Uterus (tissue), 4 donors: ENCODE measurements around the gene SEPTIN5. TPM values are rescaled to one million over a fixed set of nuclear protein-coding genes. Genes with fewer than 3 reads are reported as not detected.
"Not testable (repeated sequence)": the region's sequence is repeated elsewhere in the genome, so short reads cannot be mapped to it uniquely, and the experiment has no call there.

Experiments
- DNase-seq, 2 donors: peaks; one replicate each; pipeline ENCODE4 v3.0.0-alpha.2; 2019 to 2020
- H3K27ac ChIP-seq, 2 donors: fragments of 200-600 bp; sonication (generic); 1 replicate in 1 of 2; 2 replicates in 1 of 2; pipeline ENCODE4 v1.5.1; 2016 to 2018
- H3K27me3 ChIP-seq, 2 donors: fragments of 200-600 bp; sonication (generic); one replicate each; pipeline ENCODE4 v1.5.1; 2018 to 2019; ENCODE audit warnings: control low read depth in 1 of 2
- H3K36me3 ChIP-seq, 2 donors: fragments of 200-600 bp; sonication (generic); one replicate each; pipeline ENCODE4 v1.5.1; 2019; ENCODE audit warnings: control low read depth in 1 of 2
- H3K4me1 ChIP-seq, 2 donors: fragments of 200-600 bp; sonication (generic); one replicate each; pipeline ENCODE4 v1.5.1; 2018 to 2019; ENCODE audit warnings: control low read depth in 1 of 2
- H3K4me3 ChIP-seq, 2 donors: fragments of 200-600 bp; sonication (generic); 1 replicate in 1 of 2; 2 replicates in 1 of 2; pipeline ENCODE4 v1.5.1; 2018 to 2019; ENCODE audit warnings: mild to moderate bottlenecking in 1 of 2
- H3K9me3 ChIP-seq, 2 donors: fragments of 200-600 bp; sonication (generic); one replicate each; pipeline ENCODE4 v1.5.1; 2019; ENCODE audit warnings: control low read depth in 1 of 2
- POLR2A ChIP-seq, 2 donors: fragments of 450-650 bp; IDR thresholded peaks; one replicate each; pipeline ENCODE4 v1.6.1; 2016; ENCODE audit warnings: antibody characterized with exemption in 2 of 2, mild to moderate bottlenecking in 1 of 2, moderate library complexity in 1 of 2
- intact Hi-C: fragments of 100-400 bp; cut with DNase I; formaldehyde crosslinking; loops from one replicate; pipeline ENCODE4 v1.15.1; 2023; ENCODE audit warnings: low total_unique reads
- total RNA-seq, 4 donors: library from RNA; depleted of rRNA in 3 of 4; stranded (reverse); fragments of >200 nt in 3 of 4; gene quantifications; one replicate each; pipeline versions ENCODE4 v1.1.0 to v1.2.4, GENCODE V29; 2014 to 2023
- TF ChIP-seq, protein P1 (sequence below), 4 experiments: fragments of 200-600 bp in 2 of 4; fragments of 450-650 bp in 2 of 4; sonication (generic) in 2 of 4; IDR thresholded peaks; one replicate each; pipeline ENCODE4 v1.5.1; 2016 to 2019; ENCODE audit warnings: antibody characterized with exemption in 4 of 4, mild to moderate bottlenecking in 2 of 4, moderate library complexity in 1 of 4
- donor health status: DM: yes; HTN: yes; CAD: no.

Gene SEPTIN5
- total RNA-seq, 4 donors from 2014 or later: 9.4 to 67.6 (median 25.3) TPM

DNA sequence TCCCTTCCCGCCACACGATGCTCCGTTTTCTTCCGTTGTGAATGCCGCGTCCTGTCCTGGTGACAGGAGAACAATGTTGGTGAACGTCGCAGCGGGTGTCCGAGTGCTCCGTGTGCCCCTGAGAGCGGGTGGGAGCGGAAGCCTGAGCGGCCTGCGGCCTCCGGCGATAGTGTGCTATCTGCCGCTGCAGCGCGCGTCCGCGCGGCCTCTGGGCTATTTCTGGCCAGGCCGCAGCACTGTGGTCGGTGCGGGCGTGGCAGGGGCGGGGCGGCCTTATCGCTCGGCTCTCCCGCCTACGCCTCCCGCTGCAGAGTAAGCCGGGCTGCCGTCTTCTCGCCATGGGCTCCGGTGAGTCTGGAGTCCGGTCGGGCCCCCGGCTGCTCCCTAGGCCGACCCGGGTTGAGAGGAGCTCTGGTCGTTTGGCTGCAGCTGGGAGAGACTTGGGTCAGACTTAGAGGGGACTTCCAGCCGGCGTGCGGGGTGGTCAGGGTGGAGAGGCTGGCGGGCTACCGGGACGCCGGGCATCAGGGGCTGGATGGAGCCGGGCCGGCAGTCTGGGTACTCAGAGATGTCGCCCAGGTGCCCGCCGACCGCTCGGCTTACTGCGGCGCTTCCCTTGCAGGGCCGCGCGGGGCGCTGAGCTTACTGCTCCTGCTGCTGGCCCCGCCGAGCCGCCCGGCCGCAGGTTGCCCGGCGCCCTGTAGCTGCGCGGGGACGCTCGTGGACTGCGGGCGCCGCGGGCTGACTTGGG, 9.1 kb downstream of the SEPTIN5 start, which contains the start of gene GP1BB:
Gene GP1BB (plus strand): TSS at position 308 of the 751 bp plus-strand sequence. CDS start 31 bp downstream, at position 339.
- H3K27me3 ChIP-seq: no peaks in the 10 kb centered on the region
- no peak within 1 kb of the TSS for H3K4me3 ChIP-seq
- intact Hi-C loops: no loop called here
- TF ChIP-seq, protein P1, sequence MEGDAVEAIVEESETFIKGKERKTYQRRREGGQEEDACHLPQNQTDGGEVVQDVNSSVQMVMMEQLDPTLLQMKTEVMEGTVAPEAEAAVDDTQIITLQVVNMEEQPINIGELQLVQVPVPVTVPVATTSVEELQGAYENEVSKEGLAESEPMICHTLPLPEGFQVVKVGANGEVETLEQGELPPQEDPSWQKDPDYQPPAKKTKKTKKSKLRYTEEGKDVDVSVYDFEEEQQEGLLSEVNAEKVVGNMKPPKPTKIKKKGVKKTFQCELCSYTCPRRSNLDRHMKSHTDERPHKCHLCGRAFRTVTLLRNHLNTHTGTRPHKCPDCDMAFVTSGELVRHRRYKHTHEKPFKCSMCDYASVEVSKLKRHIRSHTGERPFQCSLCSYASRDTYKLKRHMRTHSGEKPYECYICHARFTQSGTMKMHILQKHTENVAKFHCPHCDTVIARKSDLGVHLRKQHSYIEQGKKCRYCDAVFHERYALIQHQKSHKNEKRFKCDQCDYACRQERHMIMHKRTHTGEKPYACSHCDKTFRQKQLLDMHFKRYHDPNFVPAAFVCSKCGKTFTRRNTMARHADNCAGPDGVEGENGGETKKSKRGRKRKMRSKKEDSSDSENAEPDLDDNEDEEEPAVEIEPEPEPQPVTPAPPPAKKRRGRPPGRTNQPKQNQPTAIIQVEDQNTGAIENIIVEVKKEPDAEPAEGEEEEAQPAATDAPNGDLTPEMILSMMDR (IDR thresholded peaks at IDR 0.05): no peak
- no peak for TF ChIP-seq POLR2A (IDR thresholded peaks at IDR 0.05)
- no peak for DNase-seq
- no peaks in the 10 kb centered on the region for H3K4me1 ChIP-seq
- H3K27ac ChIP-seq: no peak within 1 kb of the TSS
- no peaks in the 10 kb centered on the region for H3K36me3 ChIP-seq
- H3K9me3 ChIP-seq: no peaks in the 10 kb centered on the region

DNA sequence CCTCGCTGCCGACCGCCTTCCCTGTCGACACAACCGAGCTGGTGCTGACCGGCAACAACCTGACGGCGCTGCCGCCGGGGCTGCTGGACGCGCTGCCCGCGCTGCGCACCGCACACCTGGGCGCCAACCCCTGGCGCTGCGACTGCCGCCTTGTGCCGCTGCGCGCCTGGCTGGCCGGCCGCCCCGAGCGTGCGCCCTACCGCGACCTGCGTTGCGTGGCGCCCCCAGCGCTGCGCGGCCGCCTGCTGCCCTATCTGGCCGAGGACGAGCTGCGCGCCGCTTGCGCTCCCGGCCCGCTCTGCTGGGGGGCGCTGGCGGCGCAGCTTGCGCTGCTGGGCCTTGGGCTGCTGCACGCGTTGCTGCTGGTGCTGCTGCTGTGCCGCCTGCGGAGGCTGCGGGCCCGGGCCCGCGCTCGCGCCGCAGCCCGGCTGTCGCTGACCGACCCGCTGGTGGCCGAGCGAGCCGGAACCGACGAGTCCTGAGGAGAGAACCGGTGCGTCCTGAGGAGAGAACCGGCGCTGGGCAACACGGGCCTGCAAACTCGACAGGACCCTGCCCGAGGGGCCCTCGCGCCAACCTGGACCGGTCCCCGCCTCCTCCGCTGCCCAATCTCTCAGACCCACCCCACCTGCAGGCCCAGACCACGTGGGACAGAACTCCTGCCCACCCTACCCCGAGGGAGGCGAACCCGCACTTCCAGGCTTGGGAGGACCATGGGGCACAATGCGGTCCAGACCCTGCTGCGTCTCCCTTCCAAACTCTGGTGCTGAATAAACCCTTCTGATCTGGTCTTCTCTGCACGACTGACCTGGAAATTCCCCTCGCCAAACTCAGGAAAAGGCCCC, 9.9 kb downstream of the SEPTIN5 start:
- Histone ChIP-seq H3K36me3 (no peaks in the 10 kb centered on the region), H3K4me3 (no peak overlapping the region), H3K9me3 (no peaks in the 10 kb centered on the region), H3K27me3 (no peaks in the 10 kb centered on the region), H3K27ac (no peak overlapping the region), H3K4me1 (no peaks in the 10 kb centered on the region)
- TF ChIP-seq POLR2A (IDR thresholded peaks at IDR 0.05): no peak
- TF ChIP-seq, protein P1 (IDR thresholded peaks at IDR 0.05): no peak
- intact Hi-C loops: no loop called here
- DNase-seq: no peak

DNA sequence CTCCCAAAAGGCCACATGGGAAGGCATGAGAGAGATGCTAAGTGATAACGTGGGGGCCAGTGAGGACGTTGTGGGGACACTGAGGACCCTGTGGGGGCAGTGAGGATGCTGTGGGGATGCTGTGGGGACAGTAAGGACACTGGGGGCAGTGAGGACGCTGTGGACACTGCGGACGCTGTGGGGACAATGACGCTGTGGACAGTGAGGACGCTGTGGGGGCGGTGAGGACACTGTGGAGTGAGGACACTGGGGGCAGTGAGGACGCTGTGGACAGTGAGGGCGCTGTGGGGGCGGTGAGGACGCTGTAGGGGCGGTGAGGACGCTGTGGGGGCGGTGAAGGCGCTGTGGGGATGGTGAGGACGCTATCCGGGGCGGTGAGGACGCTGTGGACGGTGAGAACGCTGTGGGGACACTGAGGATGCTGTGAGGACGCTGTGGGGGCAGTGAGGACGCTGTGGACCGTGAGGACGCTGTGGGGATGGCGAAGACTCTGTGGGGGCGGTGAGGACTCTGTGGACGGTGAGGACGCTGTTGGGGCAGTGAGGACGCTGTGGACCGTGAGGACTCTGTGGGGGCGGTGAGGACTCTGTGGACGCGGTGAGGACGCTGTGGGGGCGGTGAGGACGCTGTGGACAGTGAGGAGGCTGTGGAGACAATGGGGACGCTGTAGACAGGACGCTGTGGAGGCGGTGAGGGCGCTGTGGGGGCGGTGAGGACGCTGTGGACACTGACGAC, 10.8 kb downstream of the SEPTIN5 start:
- no peaks in the 10 kb centered on the region for H3K27me3 ChIP-seq
- intact Hi-C loops: no loop called here

DNA sequence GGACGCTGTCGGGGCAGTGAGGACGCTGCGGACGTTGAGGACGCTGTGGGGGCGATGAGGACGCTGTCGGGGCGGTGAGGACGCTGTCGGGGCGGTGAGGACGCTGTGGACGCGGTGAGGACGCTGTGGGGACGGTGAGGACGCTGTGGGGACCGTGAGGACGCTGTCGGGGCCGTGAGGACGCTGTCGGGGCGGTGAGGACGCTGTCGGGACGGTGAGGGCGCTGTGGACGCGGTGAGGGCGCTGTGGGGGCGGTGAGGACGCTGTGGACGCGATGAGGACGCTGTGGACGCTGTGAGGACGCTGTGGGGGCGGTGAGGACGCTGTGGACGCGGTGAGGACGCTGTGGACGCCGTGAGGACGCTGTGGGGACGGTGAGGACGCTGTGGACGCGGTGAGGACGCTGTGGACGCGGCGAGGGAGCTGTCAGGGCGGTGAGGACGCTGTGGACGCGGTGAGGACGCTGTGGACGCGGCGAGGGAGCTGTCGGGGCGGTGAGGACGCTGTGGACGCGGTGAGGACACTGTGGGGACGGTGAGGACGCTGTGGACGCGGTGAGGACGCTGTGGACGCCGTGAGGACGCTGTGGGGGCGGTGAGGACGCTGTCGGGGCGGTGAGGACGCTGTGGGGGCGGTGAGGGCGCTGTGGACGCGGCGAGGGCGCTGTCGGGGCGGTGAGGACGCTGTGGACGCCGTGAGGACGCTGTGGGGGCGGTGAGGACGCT, 11.9 kb downstream of the SEPTIN5 start:
- H3K27ac ChIP-seq, intact Hi-C loops, H3K36me3 ChIP-seq, H3K4me3 ChIP-seq, H3K4me1 ChIP-seq, DNase-seq, H3K9me3 ChIP-seq, H3K27me3 ChIP-seq: not testable (repeated sequence)

More for the DNA sequence above, 10.8 kb downstream of the SEPTIN5 start:
- Histone ChIP-seq H3K4me3 (no peak overlapping the region), H3K9me3 (no peaks in the 10 kb centered on the region), H3K36me3 (no peaks in the 10 kb centered on the region), H3K4me1 (no peaks in the 10 kb centered on the region), H3K27ac (no peak overlapping the region)
- no peak for TF ChIP-seq POLR2A (IDR thresholded peaks at IDR 0.05)
- TF ChIP-seq, protein P1 (IDR thresholded peaks at IDR 0.05): no peak
- no peak for DNase-seq
